GM21786 (cell line): ENCODE measurements around the gene MEGF11.
"Not testable (repeated sequence)": the region's sequence is repeated elsewhere in the genome, so short reads cannot be mapped to it uniquely, and the experiment has no call there.

Source experiments
- ATAC-seq: cut with Tn5 transposase; IDR thresholded peaks from one replicate; pipeline ENCODE4 v1.9.1; 2021; ENCODE audit not compliant: unreplicated experiment

MEGF11 gene

DNA sequence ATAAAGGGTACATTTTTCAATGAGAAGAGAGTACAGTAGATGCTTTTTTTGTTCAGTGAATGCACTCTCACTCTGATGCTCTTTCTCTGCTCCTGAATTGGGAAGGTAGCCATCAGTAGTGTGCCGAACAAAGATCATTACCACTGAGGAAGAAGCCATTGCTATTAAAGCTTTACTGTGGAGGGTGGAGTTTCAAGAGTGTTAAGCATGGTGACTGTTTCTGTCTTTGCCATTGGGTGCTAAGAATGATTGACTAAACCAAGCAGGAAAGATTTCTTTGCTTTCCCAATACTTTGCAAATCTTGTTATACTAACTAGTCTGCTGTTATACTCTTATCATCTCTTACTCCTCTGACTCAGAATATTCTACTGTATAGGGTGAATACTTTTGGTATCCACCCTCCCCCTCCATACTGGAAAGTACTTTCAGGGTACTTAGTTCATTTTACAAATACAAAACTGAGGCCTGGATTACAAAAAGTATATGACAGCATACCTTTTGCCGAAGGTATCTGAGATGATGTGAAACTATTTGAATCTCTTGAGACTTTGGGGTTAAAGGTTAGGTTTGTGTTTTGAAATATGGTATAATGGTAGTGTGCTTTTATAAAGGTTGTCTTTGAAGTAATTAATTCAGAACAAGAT, 382.5 kb downstream of the MEGF11 start:
- no peak for ATAC-seq

- no peak for ATAC-seq
Observed at GRCh38 chr15:65869954-65870871, 383.3 kb downstream of the MEGF11 start.

DNA sequence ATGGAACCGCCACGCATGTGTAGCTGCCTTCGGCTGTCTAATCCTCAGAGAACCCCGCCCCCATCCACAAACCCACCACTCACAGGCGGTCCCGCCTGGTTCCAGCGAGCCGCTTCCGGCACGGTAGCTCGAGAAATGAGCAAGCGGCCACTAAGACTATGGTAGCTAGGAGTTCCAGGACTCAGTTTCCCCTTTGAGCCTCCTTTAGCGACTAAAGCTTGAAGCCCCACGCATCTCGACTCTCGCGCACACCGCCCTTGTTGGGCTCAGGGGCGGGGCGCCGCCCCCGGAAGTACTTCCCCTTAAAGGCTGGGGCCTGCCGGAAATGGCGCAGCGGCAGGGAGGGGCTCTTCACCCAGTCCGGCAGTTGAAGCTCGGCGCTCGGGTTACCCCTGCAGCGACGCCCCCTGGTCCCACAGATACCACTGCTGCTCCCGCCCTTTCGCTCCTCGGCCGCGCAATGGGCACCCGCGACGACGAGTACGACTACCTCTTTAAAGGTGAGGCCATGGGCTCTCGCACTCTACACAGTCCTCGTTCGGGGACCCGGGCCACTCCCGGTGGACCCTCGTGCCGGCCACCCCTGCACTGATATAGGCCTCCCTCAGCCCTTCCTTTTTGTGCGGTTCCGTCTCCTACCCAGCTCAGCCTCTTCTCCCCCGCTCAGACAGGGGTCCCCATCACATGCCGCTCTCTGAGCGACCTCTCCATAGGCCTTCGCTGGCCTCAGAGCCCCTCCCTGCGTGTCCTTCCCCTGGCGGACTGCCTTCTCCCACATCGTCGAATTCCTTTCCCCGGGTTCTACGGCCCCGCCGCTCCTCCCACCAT, 384.2 kb downstream of the MEGF11 start, which contains the start of gene RAB11A:
Gene RAB11A (plus strand): TSS at position 366 of the 828 bp plus-strand sequence. CDS start 95 bp downstream, at position 461.
- peak; percentile 83 for ATAC-seq

DNA sequence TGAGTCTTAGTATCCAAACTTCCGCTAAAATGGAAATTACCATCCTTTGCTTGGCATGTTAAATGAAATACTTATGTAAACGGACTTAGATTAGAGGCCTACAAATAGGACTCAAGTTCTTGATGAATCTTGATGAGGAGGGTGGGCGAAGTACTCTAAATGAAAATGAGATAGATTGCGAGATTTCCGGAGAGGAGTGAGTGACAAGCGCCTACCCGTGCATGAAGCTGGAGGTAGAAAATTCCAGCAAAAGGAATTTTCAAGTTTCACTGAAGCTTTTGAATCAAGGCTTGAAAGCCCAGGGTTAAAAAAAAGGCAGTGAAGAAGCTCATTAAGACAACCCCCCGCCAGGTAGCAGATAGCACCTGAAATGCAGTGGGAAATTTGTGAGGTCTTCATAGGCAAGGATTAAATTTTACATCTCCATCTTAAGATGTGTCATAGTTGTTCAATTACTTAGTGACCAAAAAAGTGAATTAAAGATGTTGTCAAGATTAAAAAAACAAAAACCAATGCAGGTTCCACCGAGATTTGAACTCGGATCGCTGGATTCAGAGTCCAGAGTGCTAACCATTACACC, 384.9 kb downstream of the MEGF11 start:
- no peak for ATAC-seq

DNA sequence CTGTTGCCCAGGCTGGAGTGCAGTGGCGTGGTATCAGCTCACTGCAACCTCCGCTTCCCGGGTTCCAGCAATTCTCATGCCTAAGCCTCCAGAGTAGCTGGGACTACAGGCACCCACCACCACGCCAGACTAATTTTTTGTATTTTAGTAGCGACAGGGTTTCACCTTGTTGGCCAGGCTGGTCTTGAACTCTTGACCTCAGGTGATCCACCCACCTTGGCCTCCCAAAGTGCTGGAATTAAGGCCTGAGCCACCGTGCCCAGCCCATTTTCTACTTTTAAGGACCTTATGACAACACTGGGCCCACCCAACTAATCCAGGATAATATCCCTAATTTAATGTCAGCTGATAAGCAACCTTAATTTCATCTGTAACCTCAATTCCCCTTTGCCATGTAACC, 385.6 kb downstream of the MEGF11 start:
- not testable (repeated sequence) for ATAC-seq

DNA sequence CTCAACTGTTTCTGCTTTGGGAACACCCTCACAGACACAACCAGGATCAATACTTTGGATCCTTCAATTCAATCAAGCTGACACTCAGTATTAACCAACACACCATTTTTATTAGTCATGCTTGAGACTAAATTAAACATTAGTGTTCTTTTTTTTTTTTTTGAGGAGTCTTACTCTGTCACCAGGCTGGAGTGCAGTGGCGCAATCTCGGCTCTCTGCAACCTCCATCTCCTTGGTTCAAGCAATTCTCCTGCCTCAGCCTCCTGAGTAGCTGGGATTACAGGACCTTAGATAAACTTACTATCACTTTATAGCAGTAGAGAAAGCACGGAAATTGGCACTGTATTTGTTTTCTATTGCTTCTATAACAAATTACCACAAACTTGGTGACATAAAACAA, 386.3 kb downstream of the MEGF11 start:
- ATAC-seq: no peak

GRCh38 chr15:65863106-65863505, 390.4 kb downstream of the MEGF11 start:
- no peak for ATAC-seq

GRCh38 chr15:65862682-65863081, 390.9 kb downstream of the MEGF11 start:
- no peak for ATAC-seq

- ATAC-seq: no peak
Observed at GRCh38 chr15:65857718-65858402, 395.7 kb downstream of the MEGF11 start.

GRCh38 chr15:65856821-65857455, 396.6 kb downstream of the MEGF11 start:
- no peak for ATAC-seq

- ATAC-seq: no peak
Observed at GRCh38 chr15:65851981-65852380, 401.6 kb downstream of the MEGF11 start.

- ATAC-seq: no peak
Observed at GRCh38 chr15:65847989-65848388, 405.6 kb downstream of the MEGF11 start.

- no peak for ATAC-seq
Observed at GRCh38 chr15:65845826-65846519, 407.6 kb downstream of the MEGF11 start.
